GM12873 (cell line): Measurements from ENCODE around the gene SHB.

Source experiments
- CTCF ChIP-seq: IDR thresholded peaks from 2 replicates; pipeline ENCODE4 v1.5.1; 2012; ENCODE audit warnings: low read depth, mild to moderate bottlenecking, moderate library complexity, low read length, control low read depth; ENCODE audit not compliant: insufficient read depth; ENCODE audit errors: missing control alignments

Gene SHB

DNA sequence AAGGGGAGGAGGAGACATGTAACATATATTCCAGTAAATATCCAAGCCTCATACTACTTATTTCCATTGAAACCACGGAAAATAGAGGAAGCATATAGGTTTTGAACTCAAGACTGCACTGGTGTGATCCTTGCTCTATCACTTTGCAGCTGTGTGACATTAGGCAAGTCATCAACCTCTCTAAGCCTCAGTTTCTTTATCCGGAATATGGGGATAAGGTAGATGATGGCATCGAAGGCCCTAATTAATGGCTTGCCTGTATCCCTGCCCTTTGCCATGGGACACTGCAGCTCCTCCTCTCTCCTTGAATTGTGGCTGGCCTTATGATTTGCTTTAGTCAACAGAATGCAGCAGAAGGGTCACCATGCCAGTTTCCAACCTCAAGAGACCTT is 6.9 kb downstream of the SHB start:
- TF ChIP-seq CTCF = no peak

DNA sequence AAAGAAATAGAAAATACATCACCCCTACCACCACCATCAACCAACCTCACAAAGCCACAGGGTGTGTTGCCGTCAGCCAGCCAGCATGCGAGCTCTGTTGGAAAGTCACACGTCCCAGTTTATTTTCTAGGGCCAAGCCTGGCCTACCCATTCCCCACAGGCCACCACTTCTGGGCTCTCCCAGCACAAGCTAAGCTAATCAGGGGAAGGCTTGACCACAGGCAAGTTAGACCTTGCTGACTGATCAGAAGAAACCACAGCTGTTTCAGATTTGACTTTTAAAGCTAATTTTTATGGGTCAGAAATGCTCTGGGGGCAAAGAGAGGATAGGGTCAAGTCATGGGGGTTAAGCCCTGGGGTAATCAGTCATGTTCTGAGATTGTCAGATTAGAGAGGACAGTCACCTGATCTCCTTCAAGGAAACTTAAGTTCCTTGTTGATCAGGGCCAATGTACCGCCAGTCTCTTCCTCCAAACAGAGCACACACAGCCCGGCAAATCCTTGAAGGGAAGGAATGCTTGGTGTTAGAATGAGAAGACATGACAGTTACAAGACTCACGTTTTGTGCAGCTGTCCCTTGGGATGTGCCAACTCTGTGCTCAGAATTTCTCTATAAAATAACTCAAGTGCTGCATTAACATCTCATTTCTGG is 7.6 kb downstream of the SHB start:
- TF ChIP-seq CTCF = no peak

- TF ChIP-seq CTCF = no peak
These were observed 8.3 kb downstream of the SHB start for GRCh38 chr9:38060681-38061080.

DNA sequence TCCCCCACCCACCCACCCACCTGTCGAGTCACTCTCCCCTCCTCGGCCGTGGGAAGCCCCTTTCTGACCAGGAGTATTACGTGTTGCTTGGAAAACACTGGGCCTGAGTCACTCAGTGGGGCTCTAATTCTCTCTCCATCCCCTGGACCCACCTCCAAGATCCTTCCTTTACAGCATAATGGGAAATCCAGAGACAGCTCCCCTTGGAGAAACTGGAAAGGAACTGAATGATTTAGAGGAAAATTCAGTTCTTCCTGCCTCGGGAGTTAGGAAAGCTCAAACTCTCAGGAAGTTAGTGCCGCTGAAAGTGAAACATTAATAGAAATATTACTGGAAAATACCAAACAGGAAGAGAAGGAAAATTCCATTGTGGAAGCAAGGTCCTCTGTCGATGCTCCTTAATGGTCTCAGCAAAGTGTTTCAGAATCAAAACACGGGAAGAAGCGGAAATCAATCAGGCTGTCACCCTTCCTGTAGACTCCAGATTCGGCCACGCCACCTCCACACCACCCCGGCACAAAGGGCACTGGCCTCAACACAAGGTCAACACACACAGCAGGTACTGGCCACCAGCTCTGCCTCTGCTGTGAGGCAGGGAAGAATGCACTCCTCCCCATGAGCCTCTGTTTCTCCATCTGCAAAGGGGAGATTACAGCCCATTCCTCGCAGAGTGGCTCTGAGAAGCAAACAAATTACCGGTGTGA is 9.6 kb downstream of the SHB start:
- TF ChIP-seq CTCF = no peak

DNA sequence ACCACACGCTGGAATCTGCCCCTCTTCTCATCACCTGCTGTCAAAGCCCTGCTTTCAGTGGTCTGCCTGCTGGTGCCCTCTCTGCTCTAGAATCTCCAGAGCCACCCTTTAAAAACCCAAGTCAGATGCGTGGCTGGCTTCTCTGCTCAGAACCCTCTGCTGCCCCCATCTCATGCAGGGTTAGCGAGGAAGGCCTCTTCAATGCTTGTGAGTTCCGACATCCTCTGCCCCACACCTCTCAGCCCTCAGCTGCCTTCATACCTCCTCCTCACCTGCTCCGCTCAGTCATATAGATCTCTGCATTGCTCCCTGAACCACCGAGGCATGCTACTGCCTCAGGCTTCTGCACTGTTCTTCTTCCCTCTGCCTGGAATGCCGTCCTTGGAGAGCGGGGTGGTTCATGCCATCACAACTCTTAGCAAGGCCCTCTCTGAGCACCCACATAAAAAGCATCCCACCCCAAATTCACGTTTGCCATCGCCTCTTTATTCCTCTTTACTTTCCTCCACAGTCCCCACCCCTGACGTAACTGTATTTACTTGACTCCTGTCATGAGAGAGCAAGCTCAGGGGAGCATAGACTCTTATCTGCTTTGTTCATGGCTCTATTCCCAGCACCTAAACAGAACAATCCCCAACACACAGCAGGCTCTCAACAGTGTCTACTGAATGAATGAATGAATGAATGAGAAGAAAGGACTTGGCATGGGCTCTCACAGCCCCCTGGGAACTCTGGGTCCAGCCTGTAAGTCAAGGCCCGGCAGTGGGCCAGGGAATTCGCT is 10.4 kb downstream of the SHB start:
- TF ChIP-seq CTCF = no peak

GRCh38 chr9:38057416-38058195 is 11.4 kb downstream of the SHB start:
- no peak for TF ChIP-seq CTCF
